Liver (tissue), 9 donors: Measurements from ENCODE around the gene ADRA2C. TPM values are rescaled to one million over a fixed set of nuclear protein-coding genes. Genes with fewer than 3 reads are reported as not detected.

Experiments used
- DNase-seq: peaks from one replicate; pipeline ENCODE4 v3.0.0-alpha.2; 2017; ENCODE audit warnings: low spot score
- H3K27ac ChIP-seq, 2 donors: one replicate each; pipeline ENCODE4 v1.7.0; 2013; ENCODE audit warnings: inconsistent platforms in 2 of 2, low read length in 2 of 2, control low read depth in 1 of 2, low read depth in 1 of 2, mild to moderate bottlenecking in 1 of 2
- H3K27me3 ChIP-seq, 4 donors: one replicate each; pipeline versions ENCODE4 v1.6.1 to v1.7.0; 2013; ENCODE audit warnings: low read length in 3 of 4, inconsistent platforms in 1 of 4, mild to moderate bottlenecking in 1 of 4, moderate library complexity in 1 of 4; ENCODE audit not compliant: control insufficient read depth in 4 of 4, insufficient read depth in 4 of 4
- H3K36me3 ChIP-seq, 4 donors: one replicate each; pipeline versions ENCODE4 v1.6.1 to v1.7.0; 2013; ENCODE audit warnings: low read length in 3 of 4, mild to moderate bottlenecking in 3 of 4, low read depth in 1 of 4, moderate library complexity in 1 of 4; ENCODE audit not compliant: control insufficient read depth in 4 of 4, insufficient read depth in 3 of 4
- H3K4me1 ChIP-seq, 4 donors: one replicate each; pipeline versions ENCODE4 v1.6.1 to v1.7.0; 2013; ENCODE audit warnings: low read length in 3 of 4, mild to moderate bottlenecking in 3 of 4, moderate library complexity in 1 of 4; ENCODE audit not compliant: control insufficient read depth in 4 of 4, insufficient read depth in 4 of 4
- H3K4me3 ChIP-seq, 3 donors: one replicate each; pipeline versions ENCODE4 v1.6.1 to v1.7.0; 2013; ENCODE audit warnings: low read length in 3 of 3, control low read depth in 1 of 3, low read depth in 1 of 3, mild to moderate bottlenecking in 1 of 3
- H3K9ac ChIP-seq, 2 donors: one replicate each; pipeline ENCODE4 v1.7.0; 2013; ENCODE audit warnings: low read length in 2 of 2, mild to moderate bottlenecking in 2 of 2, moderate library complexity in 2 of 2, control low read depth in 1 of 2, low read depth in 1 of 2
- H3K9me3 ChIP-seq, 4 donors: one replicate each; pipeline versions ENCODE4 v1.6.1 to v1.7.0; 2013; ENCODE audit warnings: low read length in 3 of 4; ENCODE audit not compliant: control insufficient read depth in 4 of 4
- ATF3 ChIP-seq: IDR thresholded peaks from 2 replicates; pipeline ENCODE4 v1.6.1; 2016; ENCODE audit warnings: antibody characterized with exemption
- CTCF ChIP-seq: fragments of 150-350 bp; IDR thresholded peaks from 2 replicates; pipeline ENCODE4 v1.5.1; 2017; ENCODE audit warnings: improper control_type of control experiment, low read depth, low read length; ENCODE audit not compliant: missing input control
- EGR1 ChIP-seq, 2 donors: IDR thresholded peaks; 2 replicates each; pipeline ENCODE4 v1.6.1; 2016 to 2018; ENCODE audit warnings: antibody characterized with exemption in 2 of 2, low read depth in 2 of 2
- FOXA2 ChIP-seq: IDR thresholded peaks from 2 replicates; pipeline ENCODE4 v1.6.1; 2016; ENCODE audit warnings: antibody characterized with exemption
- GABPA ChIP-seq, 2 donors: IDR thresholded peaks in 1 of 2; conservative IDR thresholded peaks in 1 of 2; 2 replicates each; pipeline ENCODE4 v1.6.1; 2016; ENCODE audit warnings: antibody characterized with exemption in 2 of 2, mild to moderate bottlenecking in 1 of 2, moderate library complexity in 1 of 2
- HNF4A ChIP-seq, 2 donors: conservative IDR thresholded peaks; 2 replicates each; pipeline ENCODE4 v1.6.1; 2016; ENCODE audit warnings: antibody characterized with exemption in 2 of 2, mild to moderate bottlenecking in 2 of 2
- HNF4G ChIP-seq: IDR thresholded peaks from 2 replicates; pipeline ENCODE4 v1.6.1; 2016; ENCODE audit warnings: antibody characterized with exemption
- JUND ChIP-seq, 2 donors: IDR thresholded peaks; 2 replicates each; pipeline ENCODE4 v1.6.1; 2016; ENCODE audit warnings: antibody characterized with exemption in 2 of 2
- MAX ChIP-seq: IDR thresholded peaks from 2 replicates; pipeline ENCODE4 v1.6.1; 2016; ENCODE audit warnings: antibody characterized with exemption
- NR2F2 ChIP-seq: IDR thresholded peaks from 2 replicates; pipeline ENCODE4 v1.6.1; 2016; ENCODE audit warnings: antibody characterized with exemption
- RAD21 ChIP-seq, 2 donors: IDR thresholded peaks; 2 replicates each; pipeline ENCODE4 v1.6.1; 2016; ENCODE audit warnings: antibody characterized with exemption in 2 of 2, mild to moderate bottlenecking in 2 of 2
- REST ChIP-seq: IDR thresholded peaks from 2 replicates; pipeline ENCODE4 v1.6.1; 2016; ENCODE audit warnings: antibody characterized with exemption, mild to moderate bottlenecking
- RXRA ChIP-seq, 2 donors: IDR thresholded peaks; 2 replicates each; pipeline ENCODE4 v1.6.1; 2017 to 2018; ENCODE audit warnings: antibody characterized with exemption in 2 of 2, mild to moderate bottlenecking in 1 of 2
- SP1 ChIP-seq: IDR thresholded peaks from 2 replicates; pipeline ENCODE4 v1.6.1; 2018; ENCODE audit warnings: antibody characterized with exemption, mild to moderate bottlenecking
- YY1 ChIP-seq: IDR thresholded peaks from 2 replicates; pipeline ENCODE4 v1.6.1; 2016; ENCODE audit warnings: antibody characterized with exemption, mild to moderate bottlenecking
- ZBTB33 ChIP-seq: IDR thresholded peaks from 2 replicates; pipeline ENCODE4 v1.6.1; 2016; ENCODE audit warnings: antibody characterized with exemption
- WGBS: extraction: QIAGEN DNeasy Blood & Tissue Kit; methylation state at CpG from one replicate; pipeline ENCODE4 v1.1.7; 2013; 5-methylcytosine and 5-hydroxymethylcytosine counted together
- polyA plus RNA-seq, 2 donors: library from polyadenylated mRNA; stranded (reverse) in 1 of 2; unstranded in 1 of 2; fragments of 200-250 nt in 1 of 2; fragments of >200 nt in 1 of 2; fragmentation: Nextera tagmentation in 1 of 2; extraction: Ambion mirVana in 1 of 2; gene quantifications; one replicate each; pipeline versions ENCODE4 v1.2.1 to v1.2.3, GENCODE V29; 2013 to 2015
- total RNA-seq, 2 donors: library from RNA; depleted of rRNA; stranded (reverse); fragments of >200 nt; gene quantifications; one replicate each; pipeline ENCODE4 v1.2.3, GENCODE V29; 2014
- donor health status: healthy.
- donor health status: healthy.
- donor health status: healthy.
- donor health status: healthy.
- donor health status: healthy.

ADRA2C gene
- total and polyA plus RNA-seq, 4 donors: 0.19 to 1.1 (median 0.28) TPM; not detected in 1

GRCh38 chr4:3809028-3809427, 42.8 kb downstream of the ADRA2C start:
- TF ChIP-seq RXRA (IDR thresholded peaks at IDR 0.05) (no peak), JUND (IDR thresholded peaks at IDR 0.05) (no peak), ZBTB33 (no peak), SP1 (no peak), NR2F2 (no peak), HNF4G (no peak), MAX (no peak), REST (no peak), FOXA2 (no peak), CTCF (no peak), YY1 (no peak), EGR1 (IDR thresholded peaks at IDR 0.05; ENCODE audit: low read depth in 2 of 2) (no peak), ATF3 (no peak), HNF4A (conservative IDR thresholded peaks at IDR 0.05) (no peak), RAD21 (IDR thresholded peaks at IDR 0.05) (no peak), GABPA (IDR thresholded peaks at IDR 0.05 in 1 of 2, conservative IDR thresholded peaks at IDR 0.05 in 1 of 2) (no peak)
- no peak for DNase-seq
- Histone ChIP-seq H3K36me3 (no peaks in the 10 kb centered on the region), H3K9me3 (no peaks in the 10 kb centered on the region), H3K4me1 (no peaks in the 10 kb centered on the region), H3K27me3 (peaks cover 0 to 2% (median 0%) of the 10 kb centered on the region in 4 donors), H3K4me3 (no peak overlapping the region), H3K9ac (no peak overlapping the region), H3K27ac (no peak overlapping the region)
- 88% methylated on average over 29 of the region's 29 CpGs for WGBS
